DLD1 (cell line): Measurements from ENCODE around the gene TMED4.

ENCODE experiments used
- in situ Hi-C: cut with HindIII; loops from 2 replicates; pipeline ENCODE4 v1.10.0; 2017; ENCODE audit warnings: low sequenced_read_pairs

TMED4 gene

GRCh38 chr7:44541028-44541869 is 40.8 kb downstream of the TMED4 start, which contains the start of gene NPC1L1:
NPC1L1 (minus strand) TSS chr7:44541330; CDS start chr7:44541259, 71 bp downstream.
- in situ Hi-C loops = no loop called here

GRCh38 chr7:44540592-44541027 is 41.4 kb downstream of the TMED4 start:
- in situ Hi-C loops = no loop called here

- in situ Hi-C loops = no loop called here
These were observed 42.1 kb downstream of the TMED4 start for GRCh38 chr7:44539669-44540506.

GRCh38 chr7:44538798-44539668 is 43.0 kb downstream of the TMED4 start:
- in situ Hi-C loops = no loop called here

GRCh38 chr7:44538093-44538797 is 43.8 kb downstream of the TMED4 start:
- in situ Hi-C loops = no loop called here

GRCh38 chr7:44537442-44537841 is 44.6 kb downstream of the TMED4 start:
- in situ Hi-C loops = no loop called here

- in situ Hi-C loops = no loop called here
These were observed 45.9 kb downstream of the TMED4 start for GRCh38 chr7:44536090-44536489.

GRCh38 chr7:44535348-44536064 is 46.5 kb downstream of the TMED4 start:
- in situ Hi-C loops = no loop called here

GRCh38 chr7:44534501-44534900 is 47.5 kb downstream of the TMED4 start:
- in situ Hi-C loops = no loop called here

GRCh38 chr7:44534087-44534486 is 47.9 kb downstream of the TMED4 start:
- in situ Hi-C loops = no loop called here

GRCh38 chr7:44533301-44534055 is 48.6 kb downstream of the TMED4 start:
- in situ Hi-C loops = no loop called here

- in situ Hi-C loops = no loop called here
These were observed 50.3 kb downstream of the TMED4 start for GRCh38 chr7:44531421-44532380.

GRCh38 chr7:44530990-44531389 is 51.0 kb downstream of the TMED4 start:
- in situ Hi-C loops = no loop called here
